ENCODE results near the gene DDX49. TPM values are rescaled to one million over a fixed set of nuclear protein-coding genes. Genes with fewer than 3 reads are reported as not detected.

DDX49 gene
- total RNA-seq, 1 experiment from 2014 or later: 51.9 TPM

- TF ChIP-seq, protein P1, sequence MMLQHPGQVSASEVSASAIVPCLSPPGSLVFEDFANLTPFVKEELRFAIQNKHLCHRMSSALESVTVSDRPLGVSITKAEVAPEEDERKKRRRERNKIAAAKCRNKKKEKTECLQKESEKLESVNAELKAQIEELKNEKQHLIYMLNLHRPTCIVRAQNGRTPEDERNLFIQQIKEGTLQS (IDR thresholded peaks at IDR 0.05): no peak
- no peak for TF ChIP-seq CBX3 (IDR thresholded peaks at IDR 0.05; ENCODE audit: low read depth)
- no peak for TF ChIP-seq YY1 (IDR thresholded peaks at IDR 0.05; ENCODE audit: extremely low read depth, insufficient replicate concordance, low read depth, low read length)
- no peak for TF ChIP-seq TCF7L2 (IDR thresholded peaks at IDR 0.05; ENCODE audit: borderline replicate concordance, extremely low read depth, insufficient read depth, insufficient read length)
- no peak for TF ChIP-seq SIN3A (IDR thresholded peaks at IDR 0.05; ENCODE audit: low read depth)
- H3K27ac ChIP-seq (ENCODE audit: low read depth, low read length): no peak overlapping the region
- intact Hi-C loops (cut with micrococcal nuclease): no loop called here
- peaks cover 5 to 9% of the 10 kb centered on the region in 2 experiments; a peak in 2 of 4 replicates for H3K4me1 ChIP-seq (ENCODE audit: control insufficient read depth in 1 of 2, insufficient read depth in 2 of 2, low read length in 2 of 2)
- ATAC-seq: no peak
- no peak for DNase-seq (ENCODE audit: low read depth, low spot score)
- H2AFZ ChIP-seq (ENCODE audit: low read depth, low read length, poor library complexity, severe bottlenecking): no peak overlapping the region
- H3K4me3 ChIP-seq (replicated peaks in 1 of 2; ENCODE audit: low read depth in 1 of 2, low read length in 2 of 2): no peak overlapping the region
- H3K36me3 ChIP-seq (ENCODE audit: control insufficient read depth in 1 of 2, insufficient read depth in 2 of 2, low read length in 2 of 2): no peaks in the 10 kb centered on the region
- CTCF ChIA-PET: no interaction called here
- no peaks in the 10 kb centered on the region for H3K79me2 ChIP-seq (ENCODE audit: insufficient read depth, low read length)
- no peak overlapping the region for H3K9ac ChIP-seq (ENCODE audit: low read length)
- H3K9me2 ChIP-seq (ENCODE audit: insufficient read depth): no peaks in the 10 kb centered on the region
- POLR2A ChIA-PET: no interaction called here
- H3K4me2 ChIP-seq (ENCODE audit: low read length): no peak overlapping the region
- RAD21 ChIA-PET (ENCODE audit: low non-redundant PET in 1 of 2, low total read pairs in 2 of 2, uncharacterized antibody in 2 of 2, unreplicated experiment in 2 of 2): no interaction called here
- H3K27me3 ChIP-seq (ENCODE audit: insufficient read depth, low read length): no peaks in the 10 kb centered on the region
- no TSS peak for BruUV-seq (replicated peaks)
- peaks cover 0 to 9% of the 10 kb centered on the region in 2 experiments; a peak in 1 of 4 replicates for H3K9me3 ChIP-seq (ENCODE audit: control insufficient read depth in 1 of 2, insufficient read depth in 1 of 2, low read depth in 1 of 2, low read length in 2 of 2)
- no peaks in the 10 kb centered on the region for H4K20me1 ChIP-seq (ENCODE audit: insufficient read depth)
These were observed 42.6 kb upstream of the DDX49 start for GRCh38 chr19:18876865-18877264.

GRCh38 chr19:18878058-18878797, 41.3 kb upstream of the DDX49 start:
- ATAC-seq: no peak
- TF ChIP-seq JUND (IDR thresholded peaks at IDR 0.05): no peak
- no peak for TF ChIP-seq CTCF (IDR thresholded peaks at IDR 0.05 in 2 of 3, conservative IDR thresholded peaks at IDR 0.05 in 1 of 3; ENCODE audit: borderline replicate concordance in 1 of 3, insufficient read depth in 1 of 3, low read depth in 2 of 3, low read length in 2 of 3)
- no peak for TF ChIP-seq CBX3 (IDR thresholded peaks at IDR 0.05; ENCODE audit: low read depth)
- TF ChIP-seq EZH2phosphoT487 (IDR thresholded peaks at IDR 0.05; ENCODE audit: borderline replicate concordance): no peak
- TF ChIP-seq SRF (IDR thresholded peaks at IDR 0.05; ENCODE audit: low read depth): no peak
- TF ChIP-seq TCF7L2 (IDR thresholded peaks at IDR 0.05; ENCODE audit: borderline replicate concordance, extremely low read depth, insufficient read depth, insufficient read length): no peak
- no peak for TF ChIP-seq EZH2 (IDR thresholded peaks at IDR 0.05)
- TF ChIP-seq RAD21 (IDR thresholded peaks at IDR 0.05; ENCODE audit: low read depth): no peak
- no peak for TF ChIP-seq POLR2A (IDR thresholded peaks at IDR 0.05; ENCODE audit: borderline replicate concordance, extremely low read depth, insufficient read depth, insufficient read length)
- TF ChIP-seq YY1 (IDR thresholded peaks at IDR 0.05; ENCODE audit: extremely low read depth, insufficient replicate concordance, low read depth, low read length): no peak
- TF ChIP-seq POLR2AphosphoS5 (IDR thresholded peaks at IDR 0.05; ENCODE audit: low read depth, low read length): no peak
- no peak for TF ChIP-seq ZNF274 (IDR thresholded peaks at IDR 0.05; ENCODE audit: low read depth, low read length)
- TF ChIP-seq, protein P2, sequence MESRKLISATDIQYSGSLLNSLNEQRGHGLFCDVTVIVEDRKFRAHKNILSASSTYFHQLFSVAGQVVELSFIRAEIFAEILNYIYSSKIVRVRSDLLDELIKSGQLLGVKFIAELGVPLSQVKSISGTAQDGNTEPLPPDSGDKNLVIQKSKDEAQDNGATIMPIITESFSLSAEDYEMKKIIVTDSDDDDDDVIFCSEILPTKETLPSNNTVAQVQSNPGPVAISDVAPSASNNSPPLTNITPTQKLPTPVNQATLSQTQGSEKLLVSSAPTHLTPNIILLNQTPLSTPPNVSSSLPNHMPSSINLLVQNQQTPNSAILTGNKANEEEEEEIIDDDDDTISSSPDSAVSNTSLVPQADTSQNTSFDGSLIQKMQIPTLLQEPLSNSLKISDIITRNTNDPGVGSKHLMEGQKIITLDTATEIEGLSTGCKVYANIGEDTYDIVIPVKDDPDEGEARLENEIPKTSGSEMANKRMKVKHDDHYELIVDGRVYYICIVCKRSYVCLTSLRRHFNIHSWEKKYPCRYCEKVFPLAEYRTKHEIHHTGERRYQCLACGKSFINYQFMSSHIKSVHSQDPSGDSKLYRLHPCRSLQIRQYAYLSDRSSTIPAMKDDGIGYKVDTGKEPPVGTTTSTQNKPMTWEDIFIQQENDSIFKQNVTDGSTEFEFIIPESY (IDR thresholded peaks at IDR 0.05; ENCODE audit: extremely low read depth, insufficient replicate concordance, low read length): no peak

More at GRCh38 chr19:18878058-18878797, 41.3 kb upstream of the DDX49 start:
- Histone ChIP-seq H3K27ac (ENCODE audit: low read depth, low read length) (no peak overlapping the region; the same call in 1 of the 2 replicates), H3K4me2 (ENCODE audit: low read length) (no peak overlapping the region), H3K9ac (ENCODE audit: low read length) (no peak overlapping the region), H3K9me2 (ENCODE audit: insufficient read depth) (no peaks in the 10 kb centered on the region), H3K9me3 (ENCODE audit: control insufficient read depth in 1 of 2, insufficient read depth in 1 of 2, low read depth in 1 of 2, low read length in 2 of 2) (peaks cover 0 to 9% of the 10 kb centered on the region in 2 experiments; a peak in 1 of 4 replicates), H3K4me3 (replicated peaks in 1 of 2; ENCODE audit: low read depth in 1 of 2, low read length in 2 of 2) (no peak overlapping the region), H3K4me1 (ENCODE audit: control insufficient read depth in 1 of 2, insufficient read depth in 2 of 2, low read length in 2 of 2) (peaks cover 5 to 10% of the 10 kb centered on the region in 2 experiments; a peak in 2 of 4 replicates), H2AFZ (ENCODE audit: low read depth, low read length, poor library complexity, severe bottlenecking) (no peak overlapping the region), H3K27me3 (ENCODE audit: insufficient read depth, low read length) (no peaks in the 10 kb centered on the region), H3K79me2 (ENCODE audit: insufficient read depth, low read length) (no peaks in the 10 kb centered on the region), H4K20me1 (ENCODE audit: insufficient read depth) (no peaks in the 10 kb centered on the region), H3K36me3 (ENCODE audit: control insufficient read depth in 1 of 2, insufficient read depth in 2 of 2, low read length in 2 of 2) (no peaks in the 10 kb centered on the region)
- ChIA-PET RAD21 (ENCODE audit: low non-redundant PET in 1 of 2, low total read pairs in 2 of 2, uncharacterized antibody in 2 of 2, unreplicated experiment in 2 of 2) (interaction anchor here in 1 of 2 experiments (0.7 kb wide), 1 partner anchor 97 kb away, joined by 3 read pairs; no protein-coding TSS in a partner anchor), CTCF (no interaction called here), POLR2A (no interaction called here)
- DNase-seq (ENCODE audit: low read depth, low spot score): no peak
- intact Hi-C loops (cut with micrococcal nuclease): no loop called here
- BruUV-seq (replicated peaks): no TSS peak

All from HCT116 (cell line).